Testis (tissue), 2 donors: ENCODE measurements around the gene SZT2.

Experiments
- CTCF ChIP-seq, 3 experiments: fragments of 450-650 bp in 2 of 3; fragments of 200-600 bp in 1 of 3; sonication (generic) in 1 of 3; IDR thresholded peaks; one replicate each; pipeline ENCODE4 v1.5.1; 2016 to 2019; ENCODE audit warnings: antibody characterized with exemption in 3 of 3, mild to moderate bottlenecking in 2 of 3, moderate library complexity in 1 of 3
- POLR2A ChIP-seq: fragments of 450-650 bp; IDR thresholded peaks from one replicate; pipeline ENCODE4 v1.6.1; 2017; ENCODE audit warnings: antibody characterized with exemption, mild to moderate bottlenecking, moderate library complexity

DNA sequence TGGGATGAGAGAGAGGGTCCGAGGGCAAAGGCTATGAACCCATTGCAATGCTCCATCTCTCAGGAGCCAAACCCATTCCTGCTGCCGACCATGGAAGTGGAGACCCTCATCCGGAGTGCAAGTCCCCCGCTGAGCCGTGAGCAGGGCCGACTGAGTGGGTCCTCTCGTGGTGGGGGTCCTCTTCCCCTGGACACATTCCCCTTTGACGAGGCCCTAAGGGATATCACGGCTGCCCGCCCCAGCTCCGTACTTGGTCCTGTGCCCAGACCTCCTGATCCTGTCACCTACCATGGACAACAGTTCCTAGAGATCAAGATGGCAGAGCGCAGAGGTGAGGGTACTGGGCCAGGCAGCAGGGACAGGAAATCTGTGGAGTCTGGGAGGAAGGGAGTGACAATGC is 53.1 kb downstream of the SZT2 start:
- TF ChIP-seq CTCF (IDR thresholded peaks at IDR 0.05) (no peak), POLR2A (no peak)
